ENCODE data around the gene SACM1L.

GRCh38 chr3:45653205-45653604, 36.0 kb upstream of the SACM1L start:
- no peak for TF ChIP-seq CTCF (conservative IDR thresholded peaks at IDR 0.05; ENCODE audit: low read length)
- no peak for TF ChIP-seq EZH2phosphoT487 (IDR thresholded peaks at IDR 0.05; ENCODE audit: borderline replicate concordance)
